Naive thymus-derived CD4-positive, alpha-beta T cell (primary cell): Measurements from ENCODE around the gene MAP3K1. TPM values are rescaled to one million over a fixed set of nuclear protein-coding genes. Genes with fewer than 3 reads are reported as not detected.
A peak's percentile ranks its signal among the peaks of the same experiment; 100 is the strongest.
"Not testable (repeated sequence)": the region's sequence is repeated elsewhere in the genome, so short reads cannot be mapped to it uniquely, and the experiment has no call there.

Experiments used
- ATAC-seq: fragments of 150-1000 bp; cut with Tn5 transposase; 2 replicates; pipeline ENCODE4 v1.10.0; 2021; ENCODE audit warnings: mild to moderate bottlenecking, moderate library complexity
- CTCF ChIA-PET: fragments of 350-600 bp; sonication (Branson Sonifier 250); formaldehyde crosslinking; loops from one replicate; lab custom pipeline; 2021; ENCODE audit warnings: antibody characterized with exemption; lab: Charles Lee
- POLR2A ChIA-PET: fragments of 350-600 bp; sonication (Branson Sonifier 250); formaldehyde crosslinking; loops from one replicate; lab custom pipeline; 2021; ENCODE audit warnings: antibody characterized with exemption, inconsistent platforms; lab: Charles Lee
- DNase-seq, 9 donors: peaks; one replicate each; pipeline versions ENCODE4 v3.0.0 to v3.0.0-alpha.2; 2020 to 2022; ENCODE audit warnings: mixed read lengths in 1 of 9
- H3K27ac ChIP-seq: one replicate; pipeline ENCODE4 v1.7.0; 2013; ENCODE audit warnings: mild to moderate bottlenecking, low read depth, low read length, moderate library complexity
- H3K27me3 ChIP-seq, 2 donors: one replicate each; pipeline ENCODE4 v1.7.0; 2013; ENCODE audit warnings: low read length in 2 of 2, mild to moderate bottlenecking in 2 of 2, moderate library complexity in 2 of 2; ENCODE audit not compliant: control insufficient read depth in 2 of 2, insufficient read depth in 2 of 2
- H3K36me3 ChIP-seq, 3 experiments: 1 replicate in 2 of 3; 2 replicates in 1 of 3; pipeline ENCODE4 v1.7.0; 2013; ENCODE audit warnings: low read length in 3 of 3, mild to moderate bottlenecking in 3 of 3, moderate library complexity in 1 of 3; ENCODE audit not compliant: insufficient read depth in 3 of 3, control insufficient read depth in 2 of 3
- H3K4me1 ChIP-seq, 2 donors: one replicate each; pipeline ENCODE4 v1.7.0; 2013; ENCODE audit warnings: low read length in 2 of 2, mild to moderate bottlenecking in 2 of 2, moderate library complexity in 1 of 2; ENCODE audit not compliant: control insufficient read depth in 2 of 2, insufficient read depth in 2 of 2
- H3K4me3 ChIP-seq: 2 replicates; pipeline ENCODE4 v1.7.0; 2013; ENCODE audit warnings: mild to moderate bottlenecking, low read length
- H3K9me3 ChIP-seq, 3 experiments: 1 replicate in 2 of 3; 2 replicates in 1 of 3; pipeline ENCODE4 v1.7.0; 2013; ENCODE audit warnings: low read length in 3 of 3; ENCODE audit not compliant: control insufficient read depth in 2 of 3
- H3K27ac Mint-ChIP-seq, 9 donors: one replicate each; pipeline ENCODE4 v1.8.0; 2020 to 2022; ENCODE audit warnings: mixed read lengths in 9 of 9, mild to moderate bottlenecking in 8 of 9, moderate library complexity in 5 of 9, inconsistent platforms in 2 of 9
- H3K27me3 Mint-ChIP-seq, 5 donors: one replicate each; pipeline ENCODE4 v1.8.0; 2021 to 2022; ENCODE audit warnings: mixed read lengths in 5 of 5, mild to moderate bottlenecking in 1 of 5
- H3K36me3 Mint-ChIP-seq, 5 donors: one replicate each; pipeline ENCODE4 v1.8.0; 2020 to 2022; ENCODE audit warnings: mixed read lengths in 5 of 5, mild to moderate bottlenecking in 3 of 5, inconsistent platforms in 1 of 5
- H3K4me1 Mint-ChIP-seq, 7 donors: one replicate each; pipeline ENCODE4 v1.8.0; 2020 to 2022; ENCODE audit warnings: mixed read lengths in 7 of 7, mild to moderate bottlenecking in 3 of 7, inconsistent platforms in 1 of 7
- H3K4me3 Mint-ChIP-seq, 10 donors: one replicate each; pipeline ENCODE4 v1.8.0; 2020 to 2022; ENCODE audit warnings: mild to moderate bottlenecking in 10 of 10, mixed read lengths in 10 of 10, moderate library complexity in 6 of 10, inconsistent platforms in 2 of 10
- H3K9me3 Mint-ChIP-seq, 11 donors: one replicate each; pipeline ENCODE4 v1.8.0; 2020 to 2022; ENCODE audit warnings: mixed read lengths in 11 of 11, mild to moderate bottlenecking in 4 of 11, inconsistent platforms in 1 of 11, moderate library complexity in 1 of 11
- intact Hi-C, 2 donors: fragments of 100-400 bp; cut with micrococcal nuclease; formaldehyde crosslinking; loops; one replicate each; pipeline ENCODE4 v1.15.1; 2023
- polyA plus RNA-seq, 2 donors: library from polyadenylated mRNA; unstranded; fragments of 300-500 nt; fragmentation: Illumina TruSeq; gene quantifications; one replicate each; pipeline ENCODE4 v1.2.3, GENCODE V29; 2021
- total RNA-seq, 6 experiments: library from RNA in 5 of 6; stranded (reverse) in 5 of 6; gene quantifications; 1 replicate in 5 of 6; 2 replicates in 1 of 6; pipeline ENCODE4 v1.2.3 and lab custom pipeline; 2021 to 2026

MAP3K1 gene
- total and polyA plus RNA-seq, 7 experiments from 2014 or later: 43.0 to 85.4 (median 61.8) TPM

DNA sequence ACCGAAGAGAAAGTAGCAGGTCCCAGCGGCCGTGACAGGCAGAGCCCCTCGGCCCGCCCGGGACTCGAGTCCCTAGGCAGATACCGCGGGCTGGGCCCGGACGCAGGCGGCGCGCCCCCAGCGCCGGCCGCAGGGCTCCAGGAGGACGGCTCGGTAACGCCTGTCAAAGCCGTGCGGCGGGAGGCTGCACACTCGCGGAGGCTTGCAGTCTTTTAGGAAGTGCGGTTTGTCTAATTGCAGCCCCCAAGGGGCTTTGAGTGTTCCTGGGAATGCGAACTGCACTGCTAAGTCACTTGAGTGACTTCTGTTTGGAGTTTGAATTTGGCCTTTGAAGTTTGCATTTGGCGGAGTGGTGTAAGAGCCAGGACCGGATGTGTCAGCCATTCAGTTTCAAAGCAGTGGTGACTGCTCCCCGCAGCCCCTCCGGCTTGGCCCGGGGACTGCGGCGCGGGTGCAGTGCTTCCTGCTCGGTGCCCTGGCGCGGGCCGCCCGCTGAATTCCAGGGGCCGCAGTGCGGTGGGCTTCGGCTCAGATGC, 1.3 kb downstream of the MAP3K1 start:
- H3K27me3 Mint-ChIP-seq: peaks cover 0 to 6% (median 0%) of the 10 kb centered on the region in 5 donors
- ChIA-PET CTCF (interaction anchor here (1.1 kb wide), 1 partner anchor 118 kb away, joined by 3 read pairs; no protein-coding TSS in a partner anchor), POLR2A (interaction anchor here (1.0 to 1.2 kb wide), 2 partner anchors 16 to 337 kb away, joined by 3 to 4 read pairs; no protein-coding TSS in a partner anchor)
- intact Hi-C loops: loop anchor here (1.0 to 5.0 kb wide), 13 partner anchors 21 to 1104 kb away; partner anchors contain the start of genes IL6ST (in 1 of the 2), MIER3 (in 1 of the 2) and SLC38A9 (in 1 of the 2)
- peak; percentile 26 for ATAC-seq
- peak; percentile 39 to 69 (median 53) for DNase-seq
- Histone ChIP-seq H3K4me3 (peak overlapping the region; percentile 95), H3K36me3 (peaks cover 0 to 14% (median 0%) of the 10 kb centered on the region in 3 experiments), H3K27me3 (no peaks in the 10 kb centered on the region), H3K9me3 (no peaks in the 10 kb centered on the region), H3K4me1 (peaks cover 8 to 17% of the 10 kb centered on the region in 2 donors), H3K27ac (peak overlapping the region; percentile 83)
- H3K36me3 Mint-ChIP-seq: peaks cover 0 to 22% (median 5%) of the 10 kb centered on the region in 5 donors
- H3K4me3 Mint-ChIP-seq: peak overlapping the region; percentile 84 to 97 (median 94)
- H3K4me1 Mint-ChIP-seq: peaks cover 35 to 61% (median 54%) of the 10 kb centered on the region in 7 donors
- no peaks in the 10 kb centered on the region for H3K9me3 Mint-ChIP-seq
- peak overlapping the region; percentile 52 to 95 (median 87) for H3K27ac Mint-ChIP-seq

- peaks cover 0 to 6% (median 0%) of the 10 kb centered on the region in 5 donors for H3K27me3 Mint-ChIP-seq
- H3K9me3 Mint-ChIP-seq: no peaks in the 10 kb centered on the region
- ChIA-PET CTCF (interaction anchor here (0.6 to 1.1 kb wide), 2 partner anchors 119 to 1276 kb away, joined by 3 read pairs; no protein-coding TSS in a partner anchor), POLR2A (interaction anchor here (0.8 to 1.2 kb wide), 4 partner anchors 9 to 356 kb away, joined by 3 to 4 read pairs (median 4); partner anchors contain the start of gene GPBP1)
- H3K27me3 ChIP-seq: no peaks in the 10 kb centered on the region
- H3K36me3 Mint-ChIP-seq: peaks cover 0 to 23% (median 5%) of the 10 kb centered on the region in 5 donors
- H3K4me3 ChIP-seq: peak overlapping the region; percentile 95
- intact Hi-C loops: loop anchor here (1.0 to 5.0 kb wide), 12 partner anchors 20 to 1105 kb away; partner anchors contain the start of genes IL6ST (in 1 of the 2), MIER3 (in 1 of the 2) and SLC38A9 (in 1 of the 2)
- peak overlapping the region; percentile 52 to 95 (median 87) for H3K27ac Mint-ChIP-seq
- no peaks in the 10 kb centered on the region for H3K9me3 ChIP-seq
- H3K27ac ChIP-seq: peak overlapping the region; percentile 83
- peaks cover 38 to 70% (median 56%) of the 10 kb centered on the region in 7 donors for H3K4me1 Mint-ChIP-seq
- peak overlapping the region; percentile 84 to 97 (median 94) for H3K4me3 Mint-ChIP-seq
- peaks cover 0 to 14% (median 0%) of the 10 kb centered on the region in 3 experiments for H3K36me3 ChIP-seq
- DNase-seq (no peak), ATAC-seq (no peak)
- peaks cover 9 to 18% of the 10 kb centered on the region in 2 donors for H3K4me1 ChIP-seq
Observed at GRCh38 chr5:56817263-56818014, 2.1 kb downstream of the MAP3K1 start.

- intact Hi-C loops: loop anchor here (1.0 to 5.0 kb wide), 8 partner anchors 11 to 1106 kb away; partner anchors contain the start of genes IL6ST (in 1 of the 2), MIER3 (in 1 of the 2) and SLC38A9 (in 1 of the 2)
- Histone ChIP-seq H3K4me1 (peaks cover 20 to 30% of the 10 kb centered on the region in 2 donors), H3K27me3 (no peaks in the 10 kb centered on the region), H3K9me3 (no peaks in the 10 kb centered on the region), H3K27ac (peak overlapping the region; percentile 67), H3K36me3 (peaks cover 0 to 14% (median 0%) of the 10 kb centered on the region in 3 experiments), H3K4me3 (peak overlapping the region; percentile 48)
- peak overlapping the region in 8 of 9 donors; percentile 28 to 89 (median 78) for H3K27ac Mint-ChIP-seq
- peaks cover 0 to under 1% (median 0%) of the 10 kb centered on the region in 5 donors for H3K27me3 Mint-ChIP-seq
- ChIA-PET POLR2A (interaction anchor here (0.6 to 1.5 kb wide), 11 partner anchors 10 to 660 kb away, joined by 3 to 6 read pairs (median 3); partner anchors contain the start of gene GPBP1), CTCF (interaction anchor here (0.7 to 1.0 kb wide), 2 partner anchors 23 to 81 kb away, joined by 3 read pairs; no protein-coding TSS in a partner anchor)
- H3K36me3 Mint-ChIP-seq: peaks cover 0 to 33% (median 6%) of the 10 kb centered on the region in 5 donors
- H3K4me1 Mint-ChIP-seq: peaks cover 44 to 72% (median 58%) of the 10 kb centered on the region in 7 donors
- no peak for ATAC-seq
- H3K4me3 Mint-ChIP-seq: peak overlapping the region; percentile 76 to 97 (median 86)
- H3K9me3 Mint-ChIP-seq: no peaks in the 10 kb centered on the region
- no peak for DNase-seq
Observed at GRCh38 chr5:56818450-56819037, 3.2 kb downstream of the MAP3K1 start.

DNA sequence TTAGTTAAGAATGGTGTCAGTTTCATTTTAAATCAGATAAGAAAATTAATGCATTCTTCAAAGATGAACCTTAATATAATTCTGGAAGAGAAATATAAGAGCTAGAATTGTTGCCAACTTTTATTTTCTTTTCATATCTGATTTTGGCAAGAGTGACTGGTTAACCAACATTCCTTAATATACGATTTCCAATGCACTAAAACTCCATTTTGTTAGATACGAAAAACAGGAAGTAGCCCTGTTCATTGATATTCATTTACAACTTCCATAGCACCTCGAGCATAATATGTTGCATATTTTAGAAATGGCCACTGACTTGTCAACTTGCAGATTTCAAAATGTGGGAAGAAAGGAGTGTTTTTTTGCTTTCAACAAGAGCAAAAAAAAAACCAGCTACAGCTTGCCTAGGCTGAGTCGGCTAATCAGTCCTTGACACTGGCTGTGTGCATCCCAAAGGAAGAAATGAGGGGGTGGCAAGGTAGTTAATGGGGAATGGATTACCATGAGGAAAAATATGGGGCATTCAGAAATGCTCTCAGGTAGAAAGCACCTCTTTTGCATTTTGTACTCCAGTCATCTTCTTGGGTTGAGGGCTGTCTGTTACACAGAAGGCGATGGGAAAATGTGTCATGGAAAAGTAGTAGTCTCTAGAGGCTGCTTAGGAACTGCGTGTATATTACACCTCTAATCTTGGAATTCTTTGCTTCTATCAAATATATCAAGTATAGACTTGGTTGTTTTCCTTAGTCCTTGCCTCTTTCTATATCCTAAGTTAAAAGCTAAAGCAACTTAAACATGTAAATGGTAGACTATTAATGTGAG, 3.9 kb downstream of the MAP3K1 start:
- H3K9me3 ChIP-seq: no peaks in the 10 kb centered on the region
- Mint-ChIP-seq H3K4me1 (peaks cover 47 to 71% (median 60%) of the 10 kb centered on the region in 7 donors), H3K9me3 (no peaks in the 10 kb centered on the region), H3K4me3 (peak overlapping the region; percentile 76 to 97 (median 86)), H3K27me3 (no peaks in the 10 kb centered on the region), H3K27ac (peak overlapping the region in 8 of 9 donors; percentile 28 to 89 (median 78)), H3K36me3 (peaks cover 0 to 33% (median 6%) of the 10 kb centered on the region in 5 donors)
- peaks cover 26 to 31% of the 10 kb centered on the region in 2 donors for H3K4me1 ChIP-seq
- peaks cover 0 to 14% (median 0%) of the 10 kb centered on the region in 3 experiments for H3K36me3 ChIP-seq
- ChIA-PET POLR2A (interaction anchor here (0.6 to 1.5 kb wide), 10 partner anchors 9 to 1833 kb away, joined by 3 to 6 read pairs (median 3); no protein-coding TSS in a partner anchor), CTCF (interaction anchor here (0.7 to 1.1 kb wide), 4 partner anchors 22 to 883 kb away, joined by 3 read pairs; no protein-coding TSS in a partner anchor)
- intact Hi-C loops: loop anchor here (1.0 to 5.0 kb wide), 8 partner anchors 10 to 1107 kb away; partner anchors contain the start of genes IL6ST (in 1 of the 2), MIER3 (in 1 of the 2) and SLC38A9 (in 1 of the 2)
- H3K27me3 ChIP-seq: no peaks in the 10 kb centered on the region
- peak overlapping the region; percentile 67 for H3K27ac ChIP-seq
- ATAC-seq (no peak), DNase-seq (no peak)
- peak overlapping the region; percentile 48 for H3K4me3 ChIP-seq

DNA sequence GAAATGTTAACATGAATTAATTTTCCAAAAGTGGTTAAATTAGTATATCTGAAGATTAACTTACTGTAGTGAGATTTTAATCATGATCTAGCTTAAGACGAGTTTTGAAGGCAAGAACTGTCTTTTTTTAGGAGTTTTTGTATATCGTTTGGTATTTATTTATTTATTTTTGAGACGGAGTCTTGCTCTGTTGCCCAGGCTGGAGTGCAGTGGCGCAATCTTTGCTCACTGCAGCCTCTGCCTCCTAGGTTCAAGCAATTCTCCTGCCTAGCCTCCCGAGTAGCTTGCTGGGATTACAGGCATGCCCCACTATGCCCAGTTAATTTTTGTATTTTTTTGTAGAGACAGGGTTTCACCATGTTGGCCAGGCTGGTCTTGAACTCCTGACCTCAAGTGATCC, 6.5 kb downstream of the MAP3K1 start:
- H3K4me3 ChIP-seq, H3K27me3 Mint-ChIP-seq, H3K27me3 ChIP-seq, POLR2A ChIA-PET, H3K27ac ChIP-seq, ATAC-seq, DNase-seq, H3K36me3 ChIP-seq, intact Hi-C loops, H3K9me3 Mint-ChIP-seq, H3K9me3 ChIP-seq: not testable (repeated sequence)
- H3K4me3 Mint-ChIP-seq: peak overlapping the region in 5 of 10 donors; percentile 5 to 93 (median 79)
- H3K36me3 Mint-ChIP-seq: peaks cover 0 to 37% (median 6%) of the 10 kb centered on the region in 5 donors
- H3K4me1 Mint-ChIP-seq: peaks cover 67 to 96% (median 86%) of the 10 kb centered on the region in 7 donors
- peaks cover 32 to 46% of the 10 kb centered on the region in 2 donors for H3K4me1 ChIP-seq
- CTCF ChIA-PET: interaction anchor here (1.1 kb wide), 1 partner anchor 12 kb away, joined by 3 read pairs; no protein-coding TSS in a partner anchor
- H3K27ac Mint-ChIP-seq: peak overlapping the region in 3 of 9 donors; percentile 34 to 88 (median 67)
